WERI-Rb-1 (cell line): ENCODE measurements around the gene SSBP2.

Experiments
- DNase-seq: peaks from one replicate; pipeline ENCODE4 v3.0.0-alpha.2; 2020
- H3K27ac ChIP-seq: fragments of 250-450 bp; sonication (Bioruptor Pico); 2 replicates; pipeline ENCODE4 v1.5.1; 2020; ENCODE audit warnings: mild to moderate bottlenecking, moderate library complexity
- H3K27me3 ChIP-seq: fragments of 250-450 bp; sonication (Bioruptor Pico); 2 replicates; pipeline ENCODE4 v1.5.1; 2021; ENCODE audit warnings: mild to moderate bottlenecking, low read depth, moderate library complexity; ENCODE audit not compliant: insufficient read depth, severe bottlenecking
- H3K36me3 ChIP-seq: fragments of 250-450 bp; sonication (Bioruptor Pico); 2 replicates; pipeline ENCODE4 v1.5.1; 2020; ENCODE audit warnings: mild to moderate bottlenecking, moderate library complexity
- H3K4me3 ChIP-seq: 2 replicates; pipeline ENCODE4 v1.5.1; 2011; ENCODE audit warnings: low read depth, mild to moderate bottlenecking, control low read depth, low read length
- H3K9me3 ChIP-seq: fragments of 250-450 bp; sonication (Bioruptor Pico); 2 replicates; pipeline ENCODE4 v1.5.1; 2021; ENCODE audit warnings: mild to moderate bottlenecking, moderate library complexity; ENCODE audit not compliant: severe bottlenecking
- CTCF ChIP-seq: IDR thresholded peaks from 2 replicates; pipeline ENCODE4 v1.5.1; 2011; ENCODE audit warnings: low read depth, mild to moderate bottlenecking, control low read depth, inconsistent platforms, low read length

The SSBP2 gene

GRCh38 chr5:81753429-81753828 is 2.5 kb upstream of the SSBP2 start:
- Histone ChIP-seq H3K36me3 (no peaks in the 10 kb centered on the region; the same call in 1 of the 2 replicates), H3K4me3 (no peak overlapping the region), H3K27ac (no peak overlapping the region), H3K9me3 (no peaks in the 10 kb centered on the region), H3K27me3 (no peaks in the 10 kb centered on the region)
- DNase-seq: no peak
- no peak for TF ChIP-seq CTCF

- DNase-seq: no peak
- TF ChIP-seq CTCF: no peak
- H3K36me3 ChIP-seq: no peaks in the 10 kb centered on the region; the same call in 1 of the 2 replicates
- no peaks in the 10 kb centered on the region for H3K27me3 ChIP-seq
- H3K9me3 ChIP-seq: no peaks in the 10 kb centered on the region
- H3K27ac ChIP-seq: no peak overlapping the region; the same call in 1 of the 2 replicates
- H3K4me3 ChIP-seq: peak overlapping the region; percentile 60; the same call in 1 of the 2 replicates
These were observed 1.7 kb upstream of the SSBP2 start for GRCh38 chr5:81752644-81752963.

GRCh38 chr5:81751836-81752643 is 1.1 kb upstream of the SSBP2 start:
- no peak for TF ChIP-seq CTCF
- H3K27ac ChIP-seq: peak overlapping the region; percentile 99

GRCh38 chr5:81750308-81751008 is 439 bp downstream of the SSBP2 start:
- H3K9me3 ChIP-seq: no peaks in the 10 kb centered on the region
- peak; percentile 8 for DNase-seq
- H3K4me3 ChIP-seq: peak overlapping the region; percentile 76
- peak overlapping the region; percentile 65 for H3K27ac ChIP-seq
- H3K36me3 ChIP-seq: no peaks in the 10 kb centered on the region; the same call in 1 of the 2 replicates
- no peaks in the 10 kb centered on the region for H3K27me3 ChIP-seq
- no peak for TF ChIP-seq CTCF

More at GRCh38 chr5:81751836-81752643, 1.1 kb upstream of the SSBP2 start:
- H3K36me3 ChIP-seq: no peaks in the 10 kb centered on the region; the same call in 1 of the 2 replicates
- no peaks in the 10 kb centered on the region for H3K9me3 ChIP-seq
- peak overlapping the region; percentile 60 for H3K4me3 ChIP-seq
- peak; percentile 34 for DNase-seq
- no peaks in the 10 kb centered on the region for H3K27me3 ChIP-seq

GRCh38 chr5:81749561-81750307 is 1.2 kb downstream of the SSBP2 start:
- 0 out of 2 replicates have a peak, but pooled peaks have one; percentile 3 for TF ChIP-seq CTCF
- no peak overlapping the region for H3K27ac ChIP-seq
- H3K9me3 ChIP-seq: no peaks in the 10 kb centered on the region
- H3K27me3 ChIP-seq: no peaks in the 10 kb centered on the region
- peak; percentile 39 for DNase-seq
- H3K4me3 ChIP-seq: peak overlapping the region; percentile 76
- no peaks in the 10 kb centered on the region; the same call in 1 of the 2 replicates for H3K36me3 ChIP-seq
